GM19455 (cell line): ENCODE measurements around the gene SH3BP2.
A peak's percentile ranks its signal among the peaks of the same experiment; 100 is the strongest.

Experiments
- ATAC-seq: cut with Tn5 transposase; IDR thresholded peaks from one replicate; pipeline ENCODE4 v1.9.1; 2021; ENCODE audit not compliant: unreplicated experiment

SH3BP2 gene

DNA sequence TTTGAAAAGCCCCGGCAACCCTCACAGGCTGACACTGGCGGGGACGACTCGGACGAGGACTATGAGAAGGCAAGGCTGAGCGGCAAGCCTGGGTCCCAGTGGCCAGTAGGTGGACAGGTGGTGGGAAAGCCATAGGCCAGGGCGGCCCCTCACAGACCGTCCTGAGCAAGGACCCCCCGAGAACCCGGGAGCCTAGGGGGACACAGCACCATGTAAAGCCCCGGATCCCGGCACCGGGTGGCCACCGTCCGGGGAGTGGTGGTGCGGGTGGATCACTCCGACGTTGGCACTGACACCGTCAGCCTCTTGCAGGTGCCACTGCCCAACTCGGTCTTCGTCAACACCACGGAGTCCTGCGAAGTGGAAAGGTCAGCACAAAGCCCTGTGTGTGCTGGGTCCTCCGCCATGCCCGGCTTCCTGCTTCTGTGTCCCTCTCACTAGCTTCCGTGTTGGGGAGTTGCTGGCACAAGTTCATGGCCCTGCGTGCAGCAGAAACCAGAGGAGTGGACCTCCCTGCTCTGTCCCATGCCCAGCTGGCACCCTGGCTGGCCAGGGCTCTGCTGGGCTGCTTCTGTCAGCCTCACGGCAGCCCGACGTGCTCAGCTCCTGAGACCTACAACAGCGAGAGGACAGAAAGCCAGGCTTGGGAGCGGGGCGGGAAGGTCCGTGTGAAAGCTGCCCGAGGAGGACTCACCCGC, 38.9 kb downstream of the SH3BP2 start:
- no peak for ATAC-seq

DNA sequence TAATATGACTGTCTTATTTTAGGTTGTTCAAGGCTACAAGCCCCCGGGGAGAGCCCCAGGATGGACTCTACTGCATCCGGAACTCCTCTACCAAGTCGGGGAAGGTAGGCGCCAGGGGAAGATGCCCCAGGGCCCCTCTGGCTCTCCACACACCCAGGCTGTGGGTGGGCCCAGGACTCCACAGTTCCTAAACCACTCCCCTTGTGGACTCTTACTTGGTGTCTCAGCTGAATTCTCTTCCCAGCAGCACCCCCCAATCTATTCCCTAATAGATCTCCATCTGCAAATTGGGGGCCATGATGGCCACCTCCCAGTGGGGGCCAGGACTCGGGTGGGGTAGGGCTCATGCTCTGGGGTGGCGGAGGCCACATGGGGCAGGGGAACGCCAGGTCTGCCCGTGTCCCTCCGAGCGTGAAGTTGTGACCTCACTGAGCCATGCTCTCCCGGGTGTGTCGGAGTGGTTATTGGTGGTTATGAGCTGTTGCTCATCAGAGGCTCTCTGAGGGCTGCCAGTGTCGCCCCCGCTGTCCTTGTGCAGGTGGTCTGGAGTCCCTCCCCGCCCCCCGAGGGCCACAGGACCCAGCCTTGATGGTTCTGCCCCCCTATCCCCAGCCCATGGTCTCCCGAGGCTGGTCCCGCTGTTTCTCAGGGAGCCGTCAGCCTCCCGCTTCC, 39.6 kb downstream of the SH3BP2 start:
- peak; percentile 73 for ATAC-seq

DNA sequence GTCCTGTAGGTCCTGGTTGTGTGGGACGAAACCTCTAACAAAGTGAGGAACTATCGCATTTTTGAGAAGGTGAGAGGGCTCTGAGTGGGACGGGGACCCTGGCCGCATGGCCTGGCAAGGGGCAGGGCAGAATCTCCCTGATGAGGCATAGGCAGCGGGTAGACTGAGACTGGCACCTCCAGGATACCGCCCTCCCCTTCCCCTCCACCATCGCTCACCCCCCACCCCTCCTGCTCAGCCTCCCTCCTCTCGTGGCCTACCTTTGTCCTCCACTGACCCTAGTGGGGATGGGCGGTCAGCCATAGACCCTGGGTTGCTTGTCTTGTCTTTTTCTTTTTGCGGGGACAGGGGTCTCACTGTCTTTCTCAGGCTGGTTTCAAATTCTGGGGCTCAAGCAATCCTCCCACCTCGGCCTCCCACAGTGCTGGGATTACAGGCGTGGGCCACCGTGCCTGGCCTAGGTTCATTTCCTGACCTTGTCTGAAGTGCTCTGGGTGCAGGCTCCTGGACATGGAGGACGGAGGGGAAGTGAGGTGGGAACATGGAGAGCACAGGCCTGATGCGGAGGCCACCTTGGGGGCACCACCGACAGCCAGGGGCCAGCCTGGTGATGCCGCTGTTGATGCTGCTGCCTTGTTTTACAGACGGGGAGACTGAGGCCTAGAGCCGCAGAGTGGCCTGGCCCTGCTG, 40.2 kb downstream of the SH3BP2 start:
- ATAC-seq = no peak

DNA sequence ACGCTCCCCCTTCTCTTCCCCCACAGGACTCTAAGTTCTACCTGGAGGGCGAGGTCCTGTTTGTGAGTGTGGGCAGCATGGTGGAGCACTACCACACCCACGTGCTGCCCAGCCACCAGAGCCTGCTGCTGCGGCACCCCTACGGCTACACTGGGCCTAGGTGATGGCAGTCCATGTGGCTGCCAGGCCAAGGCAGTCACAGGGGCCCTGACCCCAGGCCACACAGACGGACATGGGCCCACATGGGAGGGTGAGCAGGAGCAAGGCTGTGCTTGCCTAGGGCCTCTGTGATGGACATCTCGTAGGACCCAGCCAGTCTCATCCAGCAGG, 40.8 kb downstream of the SH3BP2 start:
- ATAC-seq = no peak

DNA sequence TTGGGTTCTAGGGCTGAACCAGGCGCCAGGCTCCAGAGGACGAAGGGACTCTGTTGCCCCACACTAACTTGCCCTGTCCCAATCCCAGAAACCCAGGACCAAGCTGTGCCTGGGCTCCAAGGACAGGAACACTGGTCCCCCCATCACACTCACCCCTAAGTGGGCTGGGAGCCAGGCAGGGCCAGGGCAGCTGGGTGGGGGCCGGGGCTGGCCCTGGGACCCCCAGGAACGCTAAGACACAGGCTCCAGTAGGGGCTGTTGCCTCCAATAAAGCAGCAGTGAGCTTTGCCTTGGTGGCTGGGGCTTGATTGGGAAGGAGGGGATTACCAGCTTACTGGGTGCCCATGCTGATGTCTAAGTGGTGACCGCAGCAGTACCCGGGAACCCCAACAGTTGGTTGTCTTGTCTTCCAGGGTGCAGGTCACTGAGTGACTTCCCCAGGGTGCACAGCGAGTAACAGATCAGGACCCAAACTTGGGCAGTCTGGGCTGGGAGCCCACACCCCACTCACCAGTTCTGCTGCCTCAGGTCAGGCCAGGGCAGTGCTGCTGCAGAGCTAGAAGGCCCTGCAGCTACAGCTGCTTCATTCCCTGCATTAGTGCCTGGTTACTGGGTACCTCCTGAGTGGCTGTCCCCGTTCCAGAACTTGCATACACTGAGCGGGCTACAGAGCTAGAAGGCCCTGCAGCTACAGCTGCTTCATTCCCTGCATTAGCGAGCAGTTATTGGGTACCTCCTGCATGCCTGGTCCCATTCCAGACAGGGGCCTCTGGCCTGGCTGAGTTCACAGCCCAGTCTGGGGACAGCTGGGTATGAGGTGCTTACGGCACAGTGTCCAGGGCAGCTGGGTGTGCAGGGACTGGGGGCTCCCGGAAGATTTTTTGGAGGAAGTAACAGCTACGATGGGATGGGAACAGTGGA, 41.4 kb downstream of the SH3BP2 start:
- no peak for ATAC-seq

DNA sequence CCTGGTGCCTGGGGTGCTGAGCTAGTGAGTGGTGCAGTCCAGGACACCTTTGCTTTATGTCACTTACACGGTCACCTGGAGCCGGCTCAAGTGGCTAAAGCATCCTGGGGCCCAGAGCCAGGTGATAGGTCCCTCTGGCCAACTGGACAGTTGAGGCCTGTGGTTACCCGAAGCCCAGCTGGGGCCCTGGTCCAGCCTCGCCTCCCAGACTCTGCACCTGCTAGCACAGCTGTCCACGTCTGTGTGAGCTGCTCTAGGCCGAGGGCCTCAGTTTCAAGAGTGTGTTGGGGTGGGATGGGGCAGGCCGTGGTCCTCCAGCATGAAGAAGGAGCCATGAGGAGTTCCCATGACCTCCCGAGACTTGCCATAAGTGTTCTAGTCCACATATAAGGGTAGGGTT, 43.1 kb downstream of the SH3BP2 start:
- ATAC-seq = no peak

DNA sequence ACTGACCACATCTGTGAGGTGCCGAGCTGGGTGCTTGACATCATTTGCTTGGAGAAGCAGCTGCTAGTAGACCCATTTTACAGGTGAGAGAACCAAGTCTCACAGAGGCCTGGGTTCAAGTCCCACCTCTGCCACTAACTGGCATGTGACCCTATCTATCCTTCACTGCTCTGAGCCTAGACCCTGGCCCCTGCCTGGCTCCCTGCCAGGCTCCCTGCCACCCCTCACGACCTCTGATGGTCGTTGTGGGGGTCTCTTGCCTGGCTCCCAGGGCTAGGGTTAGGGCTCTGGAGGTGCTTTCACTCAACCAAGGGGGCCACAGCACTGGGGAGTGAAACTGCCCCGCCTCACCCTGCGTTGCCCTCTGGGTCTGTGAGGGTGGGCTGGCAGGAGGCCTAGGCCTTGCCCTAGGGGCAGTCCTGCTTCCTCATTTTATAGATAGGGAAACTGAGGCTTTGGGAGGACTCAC, 43.5 kb downstream of the SH3BP2 start:
- ATAC-seq = no peak

DNA sequence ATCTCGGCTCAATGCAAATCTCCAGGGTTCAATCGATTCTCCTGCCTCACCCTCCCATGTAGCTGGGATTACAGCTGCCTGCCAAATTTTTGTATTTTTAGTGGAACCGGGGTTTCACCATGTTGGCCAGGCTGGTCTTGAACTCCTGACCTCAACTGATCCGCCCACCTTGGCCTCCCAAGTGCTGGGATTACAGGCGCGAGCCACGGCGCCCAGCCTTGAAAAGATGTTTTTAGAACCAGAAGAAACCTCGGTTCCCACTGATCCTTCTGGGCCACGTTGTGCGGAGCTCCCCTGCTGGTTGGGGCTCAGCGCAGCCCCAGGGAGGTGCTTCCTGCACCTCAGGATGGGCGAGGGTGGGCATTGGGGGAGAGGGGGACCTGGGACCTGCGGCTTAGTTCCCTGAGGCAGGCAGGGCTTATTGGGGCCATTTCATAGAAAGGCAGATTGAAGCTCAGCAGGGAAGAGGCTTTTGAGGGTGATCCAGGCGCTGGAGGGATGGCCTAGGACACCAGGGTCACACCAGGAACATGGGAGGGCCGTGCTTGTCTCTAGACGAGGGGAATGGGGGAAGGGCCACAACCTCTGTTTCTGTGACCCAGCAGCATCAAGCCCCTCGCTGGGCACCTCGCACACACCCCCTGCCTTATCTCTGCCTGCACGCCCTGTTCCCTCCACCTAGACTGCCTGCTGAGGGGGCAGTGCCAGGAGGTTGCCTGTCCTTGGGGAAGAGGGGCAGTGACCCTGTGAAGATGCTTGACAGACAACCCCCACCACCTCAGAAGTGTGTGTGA, 44.4 kb downstream of the SH3BP2 start:
- no peak for ATAC-seq

DNA sequence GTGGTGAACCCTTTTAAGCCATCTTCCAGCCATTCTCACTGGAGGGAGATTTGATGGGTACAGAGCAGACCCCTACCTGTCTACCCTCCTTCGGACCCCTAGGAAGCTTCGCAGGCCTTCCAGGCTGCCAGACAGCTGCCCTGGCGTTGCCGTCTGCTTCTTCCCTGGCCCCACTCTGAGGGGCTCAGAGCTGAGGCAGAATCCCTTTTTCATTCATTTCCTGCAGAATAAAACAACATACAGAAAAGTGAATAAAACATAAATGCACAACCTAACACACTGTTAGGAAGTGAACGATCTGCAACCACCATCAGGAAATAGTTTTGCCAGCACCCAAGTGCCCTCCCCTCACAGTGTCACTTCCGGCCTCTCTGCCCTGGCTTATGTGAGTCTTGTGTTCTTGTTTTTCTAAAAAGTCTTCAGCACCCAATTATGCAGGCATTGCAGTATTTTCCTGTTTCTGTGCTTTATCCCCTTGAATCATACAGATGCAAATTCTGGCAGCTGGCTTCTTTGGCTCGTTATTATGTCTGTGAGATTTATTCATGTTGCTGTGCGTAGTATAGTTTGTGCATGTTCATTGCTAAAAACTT, 45.1 kb downstream of the SH3BP2 start:
- ATAC-seq = no peak

DNA sequence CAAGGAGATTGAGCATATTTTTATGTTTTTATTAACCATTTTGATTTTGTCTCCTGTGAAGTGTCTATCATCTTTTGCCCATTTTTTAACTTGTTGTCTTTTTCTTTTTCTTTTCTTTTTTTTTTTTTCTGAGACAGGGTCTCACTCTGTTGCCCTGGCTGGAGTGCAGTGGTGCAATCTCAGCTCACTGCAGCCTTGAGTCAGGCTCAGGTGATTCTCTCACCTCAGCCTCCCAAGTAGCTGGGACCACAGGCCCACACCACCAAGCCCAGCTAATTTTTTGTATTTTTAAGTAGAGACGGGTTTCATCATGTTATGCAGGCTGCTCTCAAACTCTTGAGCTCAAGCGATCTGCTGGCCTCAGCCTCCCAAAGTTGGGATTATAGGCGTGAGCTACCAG, 46.2 kb downstream of the SH3BP2 start:
- ATAC-seq = no peak

DNA sequence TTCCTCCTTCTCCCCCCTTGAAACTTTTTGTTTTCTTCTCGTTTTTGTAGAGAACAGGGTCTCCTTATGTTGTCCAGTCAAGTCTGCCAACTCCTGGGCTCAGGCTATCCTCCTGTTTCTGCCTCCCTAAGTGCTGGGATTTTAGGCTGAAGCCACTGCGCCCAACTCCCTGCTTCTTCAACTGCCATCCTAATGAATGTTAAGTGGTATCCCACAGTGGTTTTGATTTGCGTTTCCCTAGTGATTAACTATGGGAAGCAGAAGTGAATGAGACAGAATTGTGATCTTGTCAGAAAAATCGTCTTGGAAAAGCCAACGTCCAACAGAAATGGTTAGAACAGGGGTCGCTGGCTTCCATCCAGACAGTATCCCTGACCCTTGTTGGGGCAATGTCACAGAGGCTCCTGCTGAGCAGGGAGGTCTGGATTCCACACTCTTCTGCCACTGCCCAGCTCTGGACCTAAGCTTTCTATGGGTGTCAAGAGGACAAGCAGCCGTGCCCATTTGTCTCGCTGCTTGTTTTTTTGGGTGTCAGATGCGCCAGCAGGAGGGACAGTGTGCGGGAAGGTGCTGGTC, 49.9 kb downstream of the SH3BP2 start:
- ATAC-seq = no peak

DNA sequence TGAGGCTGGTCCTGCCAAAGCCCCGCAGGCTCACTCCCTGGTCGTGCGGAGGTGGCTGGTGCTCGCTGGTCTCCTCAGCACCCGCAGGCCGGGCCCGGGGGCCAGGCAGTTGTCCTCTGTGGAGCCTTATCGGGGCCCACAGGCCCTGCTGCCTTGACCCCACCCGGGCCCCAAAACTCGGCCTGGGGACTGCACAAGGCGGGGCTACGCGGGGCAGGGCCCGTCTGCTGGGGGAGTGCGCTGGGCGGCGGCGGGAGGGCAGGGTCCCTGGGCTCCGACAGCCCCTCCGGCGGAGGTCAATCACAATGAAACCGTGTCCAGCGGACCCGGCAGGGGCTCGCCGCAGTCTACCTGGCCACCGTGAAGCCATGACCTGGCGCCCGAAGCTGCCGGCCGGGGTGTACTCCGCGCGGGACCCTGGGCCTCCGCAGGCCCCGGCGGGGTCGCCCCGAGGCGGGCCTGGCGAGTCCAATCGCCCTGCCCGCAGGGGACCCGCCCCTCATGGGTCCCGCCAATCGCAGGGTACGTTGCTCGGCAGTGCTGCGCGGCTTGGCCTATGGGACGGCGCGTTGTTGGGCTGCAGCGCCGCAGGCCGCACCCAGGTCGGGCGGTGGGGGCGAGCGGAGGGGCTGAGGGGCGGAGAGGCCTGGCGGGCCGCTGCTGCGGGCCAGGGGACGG, 50.5 kb downstream of the SH3BP2 start, which contains the start of gene ADD1:
ADD1 (plus strand) TSS at position 582 of the 678 bp plus-strand sequence. CDS start 32,072 bp downstream, outside the sequence.
- peak; percentile 81 for ATAC-seq

DNA sequence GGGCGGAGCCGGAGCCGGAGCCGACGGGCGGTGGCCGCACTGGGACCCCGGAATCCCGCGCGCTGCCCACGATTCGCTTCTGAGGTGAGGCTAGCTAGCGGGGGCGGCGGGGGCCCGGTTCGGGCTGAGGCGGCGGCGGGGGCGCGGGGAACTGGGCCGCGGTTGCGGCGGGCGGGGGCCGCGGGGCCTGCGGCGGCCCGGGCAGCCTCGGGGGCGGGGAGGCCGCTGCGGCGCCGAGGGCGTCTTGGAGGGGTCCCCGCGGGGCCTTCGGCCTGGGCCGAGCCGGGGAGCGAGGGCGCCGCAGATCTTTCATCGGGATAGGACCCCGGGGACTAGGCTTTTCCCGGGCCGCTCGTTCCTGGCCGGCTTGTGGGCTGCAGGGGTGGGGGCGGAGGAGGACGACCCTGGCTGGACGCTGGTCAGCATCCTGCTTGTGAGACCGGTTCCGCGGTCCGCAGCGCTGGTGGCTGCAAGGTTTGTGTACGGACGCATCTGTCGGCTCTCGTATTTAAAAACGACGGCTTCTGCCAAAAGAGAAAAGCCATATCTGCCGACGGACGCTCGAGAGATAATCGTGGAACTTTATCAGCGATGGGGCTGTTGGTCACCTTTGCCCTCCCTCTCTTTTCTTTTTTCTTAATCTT, 51.2 kb downstream of the SH3BP2 start:
- peak; percentile 3 for ATAC-seq

DNA sequence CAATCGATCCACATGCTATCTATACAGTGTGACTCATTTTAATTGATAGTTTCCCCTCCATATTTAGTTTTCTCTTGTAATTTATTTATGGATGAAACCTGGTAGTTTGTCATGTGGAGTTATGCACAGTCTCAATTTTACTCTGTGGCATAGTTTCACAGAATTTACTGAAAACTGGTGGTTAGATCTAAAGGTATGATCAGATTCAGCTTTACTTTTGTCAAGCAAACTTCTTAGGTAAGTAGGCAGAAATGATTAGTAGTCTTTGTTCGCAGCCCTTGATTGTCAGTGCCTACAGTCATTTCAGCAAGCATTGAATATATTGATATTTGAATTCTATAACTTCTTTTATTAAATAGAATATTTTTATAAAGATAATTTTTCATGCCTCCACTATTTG, 53.3 kb downstream of the SH3BP2 start:
- no peak for ATAC-seq

DNA sequence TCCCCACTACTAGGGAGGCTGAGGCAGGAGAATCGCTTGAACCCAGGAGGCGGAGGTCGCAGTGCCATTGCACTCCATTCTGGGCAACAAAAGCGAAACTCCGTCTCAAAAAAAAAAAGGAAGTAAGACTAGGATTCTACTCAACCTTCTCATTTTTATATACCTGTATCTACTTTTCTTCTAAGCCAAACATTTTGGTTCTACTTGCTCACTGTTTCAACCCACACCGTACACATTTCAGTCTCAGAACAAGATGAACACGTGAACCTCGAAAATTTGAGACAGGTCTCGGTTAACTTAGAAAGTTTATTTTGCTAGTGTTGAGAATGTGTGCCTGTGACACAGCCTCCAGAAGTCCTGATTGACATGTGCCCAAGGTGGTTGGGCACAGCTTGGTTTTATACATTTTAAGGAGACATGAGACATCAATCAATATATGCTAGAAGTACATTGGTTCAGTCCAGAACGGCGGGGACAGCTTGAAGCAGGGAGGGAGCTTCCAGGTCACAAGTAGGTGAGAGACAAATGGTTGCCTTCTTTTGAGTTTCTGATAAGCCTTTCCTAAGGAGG, 54.5 kb downstream of the SH3BP2 start:
- ATAC-seq = no peak

DNA sequence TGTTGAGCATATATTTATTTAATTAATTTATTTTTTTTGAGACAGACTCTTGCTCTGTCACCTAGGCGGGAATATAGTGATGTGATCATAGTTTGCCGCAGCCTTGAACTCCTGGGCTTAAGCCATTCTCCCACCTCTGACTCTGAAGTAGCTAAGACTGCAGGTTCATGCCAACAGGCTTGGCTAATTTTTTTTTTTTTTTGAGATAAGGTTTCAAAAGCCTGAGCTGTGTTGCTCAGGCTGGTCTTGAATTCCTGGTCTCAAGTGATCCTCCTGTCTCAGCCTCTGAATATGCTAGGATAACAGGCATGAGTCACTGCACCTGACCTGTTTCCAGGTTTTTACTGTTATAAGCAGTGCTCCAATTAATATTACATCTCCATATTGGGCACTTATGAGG, 55.6 kb downstream of the SH3BP2 start:
- no peak for ATAC-seq

DNA sequence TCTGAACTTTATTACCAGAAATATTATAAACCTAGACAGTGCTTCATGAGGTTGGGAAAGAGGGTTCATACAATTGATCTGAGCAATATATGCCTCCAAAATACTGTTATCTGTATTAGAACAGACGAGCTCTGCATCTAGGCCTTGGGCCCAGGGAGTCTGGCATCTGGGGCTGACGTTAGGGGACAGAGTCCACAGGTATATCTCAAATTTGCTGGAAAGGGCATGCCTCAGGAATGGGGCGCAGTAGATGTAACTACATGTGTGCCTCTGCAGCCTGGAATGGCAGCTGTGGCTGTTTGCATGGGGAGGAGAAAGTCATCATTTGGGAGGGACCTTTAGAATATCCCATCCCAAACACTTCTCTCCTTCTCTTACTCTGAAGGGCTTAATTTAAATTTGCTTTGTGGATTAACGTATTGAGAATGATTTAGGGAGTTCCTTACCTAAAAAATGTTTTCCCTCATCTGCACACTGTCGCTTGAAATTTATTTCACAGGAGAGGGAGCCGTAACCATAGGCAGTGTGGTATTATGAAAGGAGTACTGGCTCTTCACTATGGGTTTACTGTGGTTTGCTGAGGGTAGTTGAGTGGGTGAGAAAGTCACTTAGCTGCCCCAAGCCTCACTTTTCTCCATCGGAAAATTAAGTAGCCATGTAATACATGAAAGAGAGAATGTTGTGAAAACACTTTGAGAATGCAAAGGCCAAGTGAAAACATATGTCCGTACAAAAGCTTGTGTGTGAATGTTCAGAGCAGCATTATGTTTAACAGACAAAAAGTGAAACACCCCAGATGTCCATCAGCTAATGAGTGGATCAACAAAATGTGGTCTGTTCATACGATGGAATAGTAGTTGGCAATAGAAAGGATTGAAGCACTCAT, 56.6 kb downstream of the SH3BP2 start:
- ATAC-seq = no peak
